GM18858 (cell line): ENCODE results near the gene SCCPDH.

Experiments used
- ATAC-seq: cut with Tn5 transposase; IDR thresholded peaks from one replicate; pipeline ENCODE4 v1.9.1; 2021; ENCODE audit not compliant: unreplicated experiment

The SCCPDH gene

GRCh38 chr1:246784621-246785493, 60.6 kb downstream of the SCCPDH start:
- no peak for ATAC-seq

GRCh38 chr1:246785494-246786111, 61.4 kb downstream of the SCCPDH start:
- ATAC-seq: no peak

- ATAC-seq: no peak
Observed at GRCh38 chr1:246786606-246787238, 62.5 kb downstream of the SCCPDH start.

GRCh38 chr1:246787781-246788513, 63.7 kb downstream of the SCCPDH start:
- ATAC-seq: no peak

GRCh38 chr1:246788895-246789338, 64.7 kb downstream of the SCCPDH start:
- no peak for ATAC-seq

- ATAC-seq: no peak
Observed at GRCh38 chr1:246789454-246790339, 65.5 kb downstream of the SCCPDH start.

- no peak for ATAC-seq
Observed at GRCh38 chr1:246790364-246790763, 66.2 kb downstream of the SCCPDH start.

- ATAC-seq: no peak
Observed at GRCh38 chr1:246790833-246791232, 66.6 kb downstream of the SCCPDH start.

GRCh38 chr1:246791303-246791918, 67.2 kb downstream of the SCCPDH start:
- ATAC-seq: no peak

GRCh38 chr1:246792603-246793002, 68.4 kb downstream of the SCCPDH start:
- no peak for ATAC-seq

- no peak for ATAC-seq
Observed at GRCh38 chr1:246793356-246793896, 69.2 kb downstream of the SCCPDH start.

GRCh38 chr1:246794048-246794827, 70.0 kb downstream of the SCCPDH start:
- no peak for ATAC-seq

GRCh38 chr1:246794828-246795671, 70.8 kb downstream of the SCCPDH start:
- ATAC-seq: no peak

- no peak for ATAC-seq
Observed at GRCh38 chr1:246795906-246796694, 71.9 kb downstream of the SCCPDH start.

GRCh38 chr1:246797157-246797556, 72.9 kb downstream of the SCCPDH start:
- no peak for ATAC-seq

GRCh38 chr1:246797597-246797996, 73.4 kb downstream of the SCCPDH start:
- ATAC-seq: no peak

GRCh38 chr1:246798107-246798506, 73.9 kb downstream of the SCCPDH start:
- ATAC-seq: no peak
